MCF 10A (cell line): ENCODE measurements around the gene FAF2. TPM values are rescaled to one million over a fixed set of nuclear protein-coding genes. Genes with fewer than 3 reads are reported as not detected.

Source experiments
- Bru-seq: library from RNA; stranded (reverse); fragments of 400-500 nt; gene quantifications from one replicate; lab custom pipeline; 2021; lab: Mats Ljungman, UMichigan
- BruChase-seq, 2 experiments: library from RNA; stranded (reverse); fragments of 400-500 nt; gene quantifications; one replicate each; lab custom pipeline; 2021; lab: Mats Ljungman, UMichigan
- BruUV-seq: library from RNA; stranded (reverse); fragments of 400-500 nt; replicated peaks from 2 replicates; lab custom pipeline; 2021; lab: Mats Ljungman, UMichigan
- CTCF ChIA-PET: fragments of 300-600 bp; sonication (Branson Sonifier 250); formaldehyde crosslinking; extraction: SDS; loops from one replicate; lab custom pipeline; 2021; ENCODE audit warnings: antibody characterized with exemption, inconsistent platforms; lab: Yijun Ruan, JAX
- POLR2A ChIA-PET: fragments of 300-600, 350-650 bp; sonication (Branson Sonifier 250); formaldehyde crosslinking; extraction: SDS; loops from one replicate; lab custom pipeline; 2020; ENCODE audit warnings: antibody characterized with exemption, inconsistent platforms; lab: Yijun Ruan, JAX
- DNase-seq: peaks from one replicate; pipeline ENCODE4 v3.0.0-alpha.2; 2018; ENCODE audit not compliant: unreplicated experiment
- H3K27ac Mint-ChIP-seq: one replicate; pipeline ENCODE4 v1.8.0; 2022; ENCODE audit warnings: mild to moderate bottlenecking, low read depth, mixed read lengths; ENCODE audit not compliant: unreplicated experiment
- H3K27me3 Mint-ChIP-seq: one replicate; pipeline ENCODE4 v1.8.0; 2022; ENCODE audit warnings: mixed read lengths; ENCODE audit not compliant: insufficient read depth, unreplicated experiment
- H3K36me3 Mint-ChIP-seq: one replicate; pipeline ENCODE4 v1.8.0; 2022; ENCODE audit warnings: mild to moderate bottlenecking, moderate library complexity, mixed read lengths; ENCODE audit not compliant: insufficient read depth, unreplicated experiment
- H3K4me1 Mint-ChIP-seq: one replicate; pipeline ENCODE4 v1.8.0; 2022; ENCODE audit warnings: mixed read lengths; ENCODE audit not compliant: insufficient read depth, unreplicated experiment
- H3K4me3 Mint-ChIP-seq: one replicate; pipeline ENCODE4 v1.8.0; 2022; ENCODE audit warnings: mild to moderate bottlenecking, moderate library complexity, mixed read lengths; ENCODE audit not compliant: unreplicated experiment
- H3K9me3 Mint-ChIP-seq: one replicate; pipeline ENCODE4 v1.8.0; 2022; ENCODE audit warnings: mixed read lengths; ENCODE audit not compliant: unreplicated experiment
- CTCF ChIP-seq: fragments of 200-600 bp; IDR thresholded peaks from one replicate; pipeline ENCODE4 v1.8.0; 2022; ENCODE audit warnings: antibody characterized with exemption, mild to moderate bottlenecking; ENCODE audit not compliant: unreplicated experiment
- intact Hi-C: fragments of 100-400 bp; cut with micrococcal nuclease; formaldehyde crosslinking; loops from 2 replicates; pipeline ENCODE4 v1.14.1; 2022
- long read RNA-seq: library from polyadenylated mRNA; stranded (forward); transcript quantifications from one replicate; pipeline ENCODE4 v2.0.0, GENCODE V29; 2022
- total RNA-seq: library from RNA; stranded (reverse); gene quantifications from 2 replicates; pipeline ENCODE4 v1.2.3, GENCODE V29; 2022

The FAF2 gene
- total RNA-seq (78.3 and 97.2 TPM in 2 replicates), Bru-seq, nascent RNA (percentile 94 among the genes with signal in this experiment), BruChase-seq, experiment 1, labeled RNA remaining after a 6-hour chase (percentile 96 among the genes with signal in this experiment), BruChase-seq, experiment 2, labeled RNA remaining after a 2-hour chase (percentile 95 among the genes with signal in this experiment)
- long read RNA-seq, full-length matches to known transcripts: 171 of 227 reads
- long read RNA-seq, partial matches to known transcripts: 9 of 227 reads
- long read RNA-seq, other reads (novel, unspliced or antisense): 47 of 227 reads

- no peaks in the 10 kb centered on the region for H3K27me3 Mint-ChIP-seq
- peak within 1 kb of the TSS; percentile 92 for H3K4me3 Mint-ChIP-seq
- no TSS peak for BruUV-seq
- H3K4me1 Mint-ChIP-seq: peaks cover 24% of the 10 kb centered on the region
- H3K9me3 Mint-ChIP-seq: no peaks in the 10 kb centered on the region
- peak; percentile 99 for TF ChIP-seq CTCF
- peak within 1 kb of the TSS; percentile 100 for H3K27ac Mint-ChIP-seq
- DNase-seq: peak; percentile 100
- intact Hi-C loops: loop anchor here (1.0 to 5.0 kb wide), 3 partner anchors 32 to 89 kb away; partner anchors contain the start of genes CLTB, KIAA1191 and RNF44
- CTCF ChIA-PET: interaction anchor here (0.5 to 6.7 kb wide), 47 partner anchors 9 to 739 kb away, joined by 3 to 83 read pairs (median 4); partner anchors contain the start of genes CLTB, NOP16 and RNF44
- H3K36me3 Mint-ChIP-seq: peaks cover 30% of the 10 kb centered on the region
- POLR2A ChIA-PET: interaction anchor here (0.6 to 10.1 kb wide), 47 partner anchors 9 to 1152 kb away, joined by 3 to 149 read pairs (median 5); partner anchors contain the start of genes B4GALT7, CLTB, HIGD2A and KIAA1191
These were observed at the start of gene FAF2 for GRCh38 chr5:176447978-176448608. Gene FAF2, plus strand, starts transcription at chr5:176448385. Its CDS starts 23 bp downstream, at chr5:176448408.

- H3K4me3 Mint-ChIP-seq: peak overlapping the region; percentile 38
- no TSS peak for BruUV-seq
These were observed 47.6 kb upstream of the FAF2 start for GRCh38 chr5:176400382-176401156.

GRCh38 chr5:176401281-176402205 lies 46.6 kb upstream of the FAF2 start:
- POLR2A ChIA-PET: interaction anchor here (0.8 to 3.5 kb wide), 10 partner anchors 10 to 148 kb away, joined by 3 to 74 read pairs (median 11); partner anchors contain the start of genes CDHR2, CLTB, FAF2 and HIGD2A
- H3K27ac Mint-ChIP-seq: peak overlapping the region; percentile 78
- H3K9me3 Mint-ChIP-seq: no peaks in the 10 kb centered on the region
- CTCF ChIA-PET: interaction anchor here (0.6 to 1.6 kb wide), 6 partner anchors 9 to 1618 kb away, joined by 3 to 7 read pairs (median 6); partner anchors contain the start of gene CLTB
- DNase-seq: no peak
- H3K4me1 Mint-ChIP-seq: peaks cover 29% of the 10 kb centered on the region
- BruUV-seq: no TSS peak
- intact Hi-C loops: no loop called here
- no peak for TF ChIP-seq CTCF
- H3K27me3 Mint-ChIP-seq: no peaks in the 10 kb centered on the region
- H3K4me3 Mint-ChIP-seq: peak overlapping the region; percentile 38
- H3K36me3 Mint-ChIP-seq: peaks cover 61% of the 10 kb centered on the region

More at GRCh38 chr5:176400382-176401156, 47.6 kb upstream of the FAF2 start:
- Mint-ChIP-seq H3K36me3 (peaks cover 59% of the 10 kb centered on the region), H3K9me3 (no peaks in the 10 kb centered on the region), H3K27me3 (no peaks in the 10 kb centered on the region), H3K4me1 (peaks cover 29% of the 10 kb centered on the region), H3K27ac (peak overlapping the region; percentile 78)
- peak; percentile 48 for DNase-seq
- POLR2A ChIA-PET: interaction anchor here (0.5 to 3.5 kb wide), 16 partner anchors 11 to 1177 kb away, joined by 3 to 74 read pairs (median 4); partner anchors contain the start of genes CDHR2, CLTB, FAF2 and HIGD2A
- TF ChIP-seq CTCF: no peak
- intact Hi-C loops: no loop called here
- CTCF ChIA-PET: interaction anchor here (0.5 to 1.6 kb wide), 6 partner anchors 10 to 642 kb away, joined by 3 to 6 read pairs (median 4); partner anchors contain the start of gene CLTB
